Testis (tissue), 2 donors: Measurements from ENCODE around the gene MYH11.

Source experiments
- POLR2A ChIP-seq: fragments of 450-650 bp; IDR thresholded peaks from one replicate; pipeline ENCODE4 v1.6.1; 2017; ENCODE audit warnings: antibody characterized with exemption, mild to moderate bottlenecking, moderate library complexity
- TF ChIP-seq, protein P1 (sequence below), 3 experiments: fragments of 450-650 bp in 2 of 3; fragments of 200-600 bp in 1 of 3; sonication (generic) in 1 of 3; IDR thresholded peaks; one replicate each; pipeline ENCODE4 v1.5.1; 2016 to 2019; ENCODE audit warnings: antibody characterized with exemption in 3 of 3, mild to moderate bottlenecking in 2 of 3, moderate library complexity in 1 of 3

DNA sequence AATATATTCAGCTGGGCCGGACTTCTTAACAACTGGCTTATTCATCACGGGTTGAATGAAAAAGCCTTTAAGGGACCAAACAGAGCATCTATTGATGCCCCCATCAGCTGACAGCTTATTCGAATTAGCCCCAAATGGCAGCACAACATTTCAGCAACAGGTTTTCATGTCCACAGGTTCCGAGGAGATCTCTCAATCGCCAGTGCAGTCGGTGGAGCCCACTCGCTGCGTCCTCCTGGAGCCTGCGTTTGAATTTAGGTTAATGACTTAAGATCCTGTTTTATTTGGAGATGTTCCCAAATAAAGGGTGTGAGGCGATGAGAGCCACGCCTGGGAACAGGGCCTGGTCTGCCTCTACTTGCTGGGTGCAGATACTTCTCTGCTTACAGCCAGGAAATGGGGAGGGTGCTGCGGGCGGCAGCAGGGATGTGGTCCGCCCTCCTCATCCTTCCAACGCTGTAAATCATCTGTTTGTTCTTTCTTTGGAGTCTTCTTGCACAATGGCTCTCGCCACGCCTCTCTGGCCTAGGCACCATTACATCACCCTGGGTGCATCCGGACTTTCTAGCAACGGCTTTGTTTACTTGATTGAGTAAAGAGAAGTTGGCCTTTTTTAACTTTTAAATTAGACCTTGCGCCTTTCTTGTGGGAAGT, 184.2 kb downstream of the MYH11 start:
- TF ChIP-seq, protein P1, sequence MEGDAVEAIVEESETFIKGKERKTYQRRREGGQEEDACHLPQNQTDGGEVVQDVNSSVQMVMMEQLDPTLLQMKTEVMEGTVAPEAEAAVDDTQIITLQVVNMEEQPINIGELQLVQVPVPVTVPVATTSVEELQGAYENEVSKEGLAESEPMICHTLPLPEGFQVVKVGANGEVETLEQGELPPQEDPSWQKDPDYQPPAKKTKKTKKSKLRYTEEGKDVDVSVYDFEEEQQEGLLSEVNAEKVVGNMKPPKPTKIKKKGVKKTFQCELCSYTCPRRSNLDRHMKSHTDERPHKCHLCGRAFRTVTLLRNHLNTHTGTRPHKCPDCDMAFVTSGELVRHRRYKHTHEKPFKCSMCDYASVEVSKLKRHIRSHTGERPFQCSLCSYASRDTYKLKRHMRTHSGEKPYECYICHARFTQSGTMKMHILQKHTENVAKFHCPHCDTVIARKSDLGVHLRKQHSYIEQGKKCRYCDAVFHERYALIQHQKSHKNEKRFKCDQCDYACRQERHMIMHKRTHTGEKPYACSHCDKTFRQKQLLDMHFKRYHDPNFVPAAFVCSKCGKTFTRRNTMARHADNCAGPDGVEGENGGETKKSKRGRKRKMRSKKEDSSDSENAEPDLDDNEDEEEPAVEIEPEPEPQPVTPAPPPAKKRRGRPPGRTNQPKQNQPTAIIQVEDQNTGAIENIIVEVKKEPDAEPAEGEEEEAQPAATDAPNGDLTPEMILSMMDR (IDR thresholded peaks at IDR 0.05), result no peak
- TF ChIP-seq POLR2A, result no peak
